ENCODE data around the gene RNF103. TPM values are rescaled to one million over a fixed set of nuclear protein-coding genes. Genes with fewer than 3 reads are reported as not detected.

Gene RNF103
- total RNA-seq, 1 experiment from 2014 or later, result 16.1 TPM

DNA sequence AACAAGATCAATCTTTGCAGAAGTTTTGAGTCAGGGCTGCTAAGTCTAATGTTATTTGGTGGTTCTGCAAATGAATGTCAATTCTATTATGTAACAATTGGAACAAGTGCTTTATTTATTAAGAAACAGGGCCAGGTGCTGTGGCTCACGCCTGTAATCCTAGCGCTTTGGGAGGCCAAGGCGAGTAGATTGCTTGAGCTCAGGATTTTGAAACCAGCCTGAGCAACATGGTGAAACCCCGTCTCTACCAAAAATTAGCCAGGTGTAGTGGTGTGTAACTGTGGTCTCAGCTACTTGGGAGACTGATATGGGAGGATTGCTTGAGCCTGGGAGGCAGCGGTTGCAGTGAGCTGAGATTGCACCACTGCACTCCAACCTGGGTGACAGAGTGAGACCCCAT lies 13.2 kb upstream of the RNF103 start:
- POLR2A ChIA-PET, result no interaction called here
- Histone ChIP-seq H3K9me3 (ENCODE audit: control insufficient read depth in 1 of 2, insufficient read depth in 1 of 2, low read depth in 1 of 2, low read length in 2 of 2) (no peaks in the 10 kb centered on the region), H3K79me2 (ENCODE audit: insufficient read depth, low read length) (no peaks in the 10 kb centered on the region), H3K36me3 (ENCODE audit: control insufficient read depth in 1 of 2, insufficient read depth in 2 of 2, low read length in 2 of 2) (no peaks in the 10 kb centered on the region), H3K9me2 (ENCODE audit: insufficient read depth) (no peaks in the 10 kb centered on the region), H3K27me3 (ENCODE audit: insufficient read depth, low read length) (no peaks in the 10 kb centered on the region), H3K9ac (ENCODE audit: low read length) (no peak overlapping the region), H3K4me3 (replicated peaks in 1 of 2; ENCODE audit: low read depth in 1 of 2, low read length in 2 of 2) (no peak overlapping the region), H3K4me1 (ENCODE audit: control insufficient read depth in 1 of 2, insufficient read depth in 2 of 2, low read length in 2 of 2) (no peaks in the 10 kb centered on the region), H4K20me1 (ENCODE audit: insufficient read depth) (no peaks in the 10 kb centered on the region), H3K4me2 (ENCODE audit: low read length) (no peak overlapping the region), H2AFZ (ENCODE audit: low read depth, low read length, poor library complexity, severe bottlenecking) (no peak overlapping the region), H3K27ac (ENCODE audit: low read depth, low read length) (no peak overlapping the region)
- RAD21 ChIA-PET (ENCODE audit: low non-redundant PET in 1 of 2, low total read pairs in 2 of 2, uncharacterized antibody in 2 of 2, unreplicated experiment in 2 of 2), result no interaction called here
- no TSS peak for BruUV-seq (replicated peaks)
- DNase-seq (ENCODE audit: low read depth, low spot score), result no peak
- TF ChIP-seq RAD21 (IDR thresholded peaks at IDR 0.05; ENCODE audit: low read depth) (no peak), SRF (IDR thresholded peaks at IDR 0.05; ENCODE audit: low read depth) (no peak), EGR1 (IDR thresholded peaks at IDR 0.05; ENCODE audit: low read depth) (no peak), TCF7L2 (IDR thresholded peaks at IDR 0.05; ENCODE audit: borderline replicate concordance, extremely low read depth, insufficient read depth, insufficient read length) (no peak), ZNF274 (IDR thresholded peaks at IDR 0.05; ENCODE audit: low read depth, low read length) (no peak), EZH2 (IDR thresholded peaks at IDR 0.05) (no peak), FOSL1 (IDR thresholded peaks at IDR 0.05; ENCODE audit: low read depth) (no peak), YY1 (IDR thresholded peaks at IDR 0.05; ENCODE audit: extremely low read depth, insufficient replicate concordance, low read depth, low read length) (no peak), EZH2phosphoT487 (IDR thresholded peaks at IDR 0.05; ENCODE audit: borderline replicate concordance) (no peak), SP1 (IDR thresholded peaks at IDR 0.05; ENCODE audit: low read depth) (no peak), JUND (IDR thresholded peaks at IDR 0.05) (no peak), POLR2AphosphoS5 (IDR thresholded peaks at IDR 0.05; ENCODE audit: low read depth, low read length) (no peak), ZFX (IDR thresholded peaks at IDR 0.05) (no peak), ELF1 (IDR thresholded peaks at IDR 0.05; ENCODE audit: borderline replicate concordance, low read depth) (no peak), SIN3A (IDR thresholded peaks at IDR 0.05; ENCODE audit: low read depth) (no peak), CBX3 (IDR thresholded peaks at IDR 0.05; ENCODE audit: low read depth) (no peak)
- TF ChIP-seq, protein P1, sequence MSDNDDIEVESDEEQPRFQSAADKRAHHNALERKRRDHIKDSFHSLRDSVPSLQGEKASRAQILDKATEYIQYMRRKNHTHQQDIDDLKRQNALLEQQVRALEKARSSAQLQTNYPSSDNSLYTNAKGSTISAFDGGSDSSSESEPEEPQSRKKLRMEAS (IDR thresholded peaks at IDR 0.05), result no peak
- TF ChIP-seq, protein P2, sequence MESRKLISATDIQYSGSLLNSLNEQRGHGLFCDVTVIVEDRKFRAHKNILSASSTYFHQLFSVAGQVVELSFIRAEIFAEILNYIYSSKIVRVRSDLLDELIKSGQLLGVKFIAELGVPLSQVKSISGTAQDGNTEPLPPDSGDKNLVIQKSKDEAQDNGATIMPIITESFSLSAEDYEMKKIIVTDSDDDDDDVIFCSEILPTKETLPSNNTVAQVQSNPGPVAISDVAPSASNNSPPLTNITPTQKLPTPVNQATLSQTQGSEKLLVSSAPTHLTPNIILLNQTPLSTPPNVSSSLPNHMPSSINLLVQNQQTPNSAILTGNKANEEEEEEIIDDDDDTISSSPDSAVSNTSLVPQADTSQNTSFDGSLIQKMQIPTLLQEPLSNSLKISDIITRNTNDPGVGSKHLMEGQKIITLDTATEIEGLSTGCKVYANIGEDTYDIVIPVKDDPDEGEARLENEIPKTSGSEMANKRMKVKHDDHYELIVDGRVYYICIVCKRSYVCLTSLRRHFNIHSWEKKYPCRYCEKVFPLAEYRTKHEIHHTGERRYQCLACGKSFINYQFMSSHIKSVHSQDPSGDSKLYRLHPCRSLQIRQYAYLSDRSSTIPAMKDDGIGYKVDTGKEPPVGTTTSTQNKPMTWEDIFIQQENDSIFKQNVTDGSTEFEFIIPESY (IDR thresholded peaks at IDR 0.05; ENCODE audit: extremely low read depth, insufficient replicate concordance, low read length), result no peak
- TF ChIP-seq, protein P3, sequence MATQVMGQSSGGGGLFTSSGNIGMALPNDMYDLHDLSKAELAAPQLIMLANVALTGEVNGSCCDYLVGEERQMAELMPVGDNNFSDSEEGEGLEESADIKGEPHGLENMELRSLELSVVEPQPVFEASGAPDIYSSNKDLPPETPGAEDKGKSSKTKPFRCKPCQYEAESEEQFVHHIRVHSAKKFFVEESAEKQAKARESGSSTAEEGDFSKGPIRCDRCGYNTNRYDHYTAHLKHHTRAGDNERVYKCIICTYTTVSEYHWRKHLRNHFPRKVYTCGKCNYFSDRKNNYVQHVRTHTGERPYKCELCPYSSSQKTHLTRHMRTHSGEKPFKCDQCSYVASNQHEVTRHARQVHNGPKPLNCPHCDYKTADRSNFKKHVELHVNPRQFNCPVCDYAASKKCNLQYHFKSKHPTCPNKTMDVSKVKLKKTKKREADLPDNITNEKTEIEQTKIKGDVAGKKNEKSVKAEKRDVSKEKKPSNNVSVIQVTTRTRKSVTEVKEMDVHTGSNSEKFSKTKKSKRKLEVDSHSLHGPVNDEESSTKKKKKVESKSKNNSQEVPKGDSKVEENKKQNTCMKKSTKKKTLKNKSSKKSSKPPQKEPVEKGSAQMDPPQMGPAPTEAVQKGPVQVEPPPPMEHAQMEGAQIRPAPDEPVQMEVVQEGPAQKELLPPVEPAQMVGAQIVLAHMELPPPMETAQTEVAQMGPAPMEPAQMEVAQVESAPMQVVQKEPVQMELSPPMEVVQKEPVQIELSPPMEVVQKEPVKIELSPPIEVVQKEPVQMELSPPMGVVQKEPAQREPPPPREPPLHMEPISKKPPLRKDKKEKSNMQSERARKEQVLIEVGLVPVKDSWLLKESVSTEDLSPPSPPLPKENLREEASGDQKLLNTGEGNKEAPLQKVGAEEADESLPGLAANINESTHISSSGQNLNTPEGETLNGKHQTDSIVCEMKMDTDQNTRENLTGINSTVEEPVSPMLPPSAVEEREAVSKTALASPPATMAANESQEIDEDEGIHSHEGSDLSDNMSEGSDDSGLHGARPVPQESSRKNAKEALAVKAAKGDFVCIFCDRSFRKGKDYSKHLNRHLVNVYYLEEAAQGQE (IDR thresholded peaks at IDR 0.05; ENCODE audit: low read depth), result no peak
- ATAC-seq, result no peak
- CTCF ChIA-PET, result no interaction called here
- intact Hi-C loops (cut with micrococcal nuclease), result no loop called here
